HG03520 (cell line): Measurements from ENCODE around the gene ADGRD1.

Experiments used
- ATAC-seq: cut with Tn5 transposase; IDR thresholded peaks from one replicate; pipeline ENCODE4 v1.9.1; 2021; ENCODE audit warnings: mild to moderate bottlenecking, moderate library complexity; ENCODE audit not compliant: unreplicated experiment

Gene ADGRD1

GRCh38 chr12:131130311-131130911 lies 176.7 kb downstream of the ADGRD1 start:
- no peak for ATAC-seq

DNA sequence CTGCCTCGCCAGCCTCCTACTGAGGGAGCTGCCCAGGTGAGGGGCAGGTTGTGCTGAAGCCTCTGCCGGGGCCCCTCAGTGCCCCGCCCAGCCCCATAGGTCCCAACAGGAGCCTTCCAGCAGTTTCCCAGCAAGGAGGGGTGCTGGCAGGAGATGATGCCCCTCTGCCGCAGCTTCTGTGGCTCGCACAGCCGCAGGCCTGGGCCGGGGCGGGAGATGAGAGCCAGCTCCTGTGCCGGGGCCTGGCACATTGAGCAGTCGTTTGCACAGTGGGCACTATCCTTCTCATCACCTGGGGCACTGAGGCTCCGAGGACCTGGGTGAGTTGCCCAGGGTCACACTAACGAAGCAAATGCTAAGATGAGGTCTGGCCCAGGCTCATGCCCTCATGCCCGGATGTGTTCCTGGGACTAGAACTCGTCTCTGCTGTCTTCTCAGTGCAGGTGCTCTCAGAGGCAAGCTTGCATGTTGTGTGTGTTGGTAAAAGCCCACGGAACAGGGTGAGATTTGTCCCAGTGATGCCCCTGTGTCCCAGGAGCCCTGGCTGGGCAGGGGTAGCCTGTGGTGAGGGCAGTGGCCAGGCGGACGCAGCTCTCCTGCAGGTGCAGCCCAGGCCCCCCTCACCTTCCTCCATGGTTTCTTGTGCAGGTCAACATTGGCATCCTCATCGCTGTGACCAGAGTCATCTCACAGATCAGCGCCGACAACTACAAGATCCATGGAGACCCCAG lies 177.5 kb downstream of the ADGRD1 start:
- ATAC-seq, result no peak

DNA sequence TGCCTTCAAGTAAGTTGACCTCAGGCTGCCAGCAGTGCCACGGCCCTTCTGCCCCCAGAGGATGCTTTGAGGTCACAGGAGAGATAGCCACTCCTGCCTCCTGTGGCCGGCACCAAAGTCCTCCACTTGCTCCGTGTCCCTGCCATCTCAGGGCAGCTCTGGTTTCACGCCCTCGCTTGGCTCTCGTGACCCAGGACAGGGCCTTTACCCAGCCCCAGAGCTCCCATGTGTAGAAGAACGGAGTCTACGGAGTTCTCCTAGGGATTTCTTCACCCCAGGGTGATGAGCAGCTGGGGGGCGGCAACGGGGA lies 178.1 kb downstream of the ADGRD1 start:
- no peak for ATAC-seq

GRCh38 chr12:131132118-131132892 lies 178.6 kb downstream of the ADGRD1 start:
- peak; percentile 68 for ATAC-seq

DNA sequence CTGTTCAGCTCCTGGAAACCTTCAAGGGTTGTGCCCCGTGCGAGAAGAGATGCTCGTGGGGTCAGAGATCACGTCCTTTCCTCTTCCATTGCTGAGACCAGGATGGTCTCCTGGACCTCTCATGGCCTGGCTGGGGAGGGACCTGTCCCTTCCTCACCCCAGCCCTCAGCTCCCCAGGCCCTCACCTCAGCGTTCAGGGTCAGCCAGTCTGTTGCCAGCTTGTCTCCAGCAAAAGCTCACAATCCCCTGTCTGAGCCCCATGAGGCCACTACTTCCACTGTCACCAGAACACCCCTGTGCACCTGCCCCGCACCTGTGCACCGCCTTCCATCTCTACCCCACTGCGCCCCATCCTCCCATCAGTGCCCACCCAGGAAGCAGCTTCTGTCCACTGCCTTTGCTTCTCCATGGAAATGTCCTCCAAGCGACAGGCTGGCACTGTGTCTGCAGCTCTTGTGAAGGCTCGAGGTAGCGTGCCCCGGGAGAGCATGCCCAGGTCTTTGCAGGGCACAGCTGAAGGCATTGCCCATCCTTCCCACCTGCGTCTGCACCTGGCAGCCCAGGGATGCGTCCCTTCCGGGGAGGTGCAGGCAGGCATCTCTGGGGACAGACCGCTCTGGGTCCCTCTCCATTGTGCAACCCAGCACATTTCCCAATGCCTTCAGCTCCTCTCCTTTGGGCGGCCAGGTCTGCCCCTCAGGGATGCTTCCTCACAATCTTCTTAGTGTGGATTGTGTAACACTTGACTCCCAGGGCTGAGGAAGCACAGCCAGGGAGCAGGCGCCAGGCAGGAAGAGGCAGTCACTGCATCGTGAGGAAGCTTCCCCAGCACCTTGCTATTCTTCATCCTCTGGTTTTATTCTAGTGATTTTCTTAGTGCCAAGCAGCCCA lies 179.6 kb downstream of the ADGRD1 start:
- no peak for ATAC-seq

- ATAC-seq, result no peak
Measured at GRCh38 chr12:131133994-131134393, 180.3 kb downstream of the ADGRD1 start.

- no peak for ATAC-seq
Measured at GRCh38 chr12:131134523-131135310, 181.0 kb downstream of the ADGRD1 start.

DNA sequence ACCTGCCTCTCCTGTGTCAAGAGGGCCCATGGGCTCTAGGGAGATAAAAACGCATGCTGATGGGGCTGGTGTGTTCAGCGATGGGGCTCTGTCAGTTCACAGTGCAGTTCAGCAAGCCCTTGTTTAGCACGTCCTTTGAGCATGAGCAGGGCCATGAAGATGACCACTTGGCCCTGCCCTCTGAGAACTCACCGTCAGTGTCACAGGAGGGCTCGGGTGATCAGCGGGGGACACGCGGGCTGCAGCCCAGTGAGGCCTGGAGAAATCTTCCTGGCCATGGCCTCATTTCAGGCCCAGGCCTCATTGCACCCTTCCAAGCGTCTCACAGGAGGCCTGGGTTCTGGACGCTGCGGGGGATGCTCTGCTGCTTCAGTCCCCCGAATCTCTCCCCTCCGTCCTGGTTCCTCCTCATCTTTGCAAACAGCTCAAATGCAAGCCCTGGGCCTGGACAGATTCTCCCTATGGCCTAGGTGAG lies 181.6 kb downstream of the ADGRD1 start:
- ATAC-seq, result no peak

GRCh38 chr12:131135786-131136538 lies 182.3 kb downstream of the ADGRD1 start:
- ATAC-seq, result no peak

GRCh38 chr12:131136539-131136872 lies 182.8 kb downstream of the ADGRD1 start:
- ATAC-seq, result no peak

- ATAC-seq, result no peak
Measured at GRCh38 chr12:131137009-131137835, 183.5 kb downstream of the ADGRD1 start.

- ATAC-seq, result no peak
Measured at GRCh38 chr12:131137836-131138637, 184.3 kb downstream of the ADGRD1 start.

- ATAC-seq, result no peak
Measured at GRCh38 chr12:131138638-131139362, 185.1 kb downstream of the ADGRD1 start.

DNA sequence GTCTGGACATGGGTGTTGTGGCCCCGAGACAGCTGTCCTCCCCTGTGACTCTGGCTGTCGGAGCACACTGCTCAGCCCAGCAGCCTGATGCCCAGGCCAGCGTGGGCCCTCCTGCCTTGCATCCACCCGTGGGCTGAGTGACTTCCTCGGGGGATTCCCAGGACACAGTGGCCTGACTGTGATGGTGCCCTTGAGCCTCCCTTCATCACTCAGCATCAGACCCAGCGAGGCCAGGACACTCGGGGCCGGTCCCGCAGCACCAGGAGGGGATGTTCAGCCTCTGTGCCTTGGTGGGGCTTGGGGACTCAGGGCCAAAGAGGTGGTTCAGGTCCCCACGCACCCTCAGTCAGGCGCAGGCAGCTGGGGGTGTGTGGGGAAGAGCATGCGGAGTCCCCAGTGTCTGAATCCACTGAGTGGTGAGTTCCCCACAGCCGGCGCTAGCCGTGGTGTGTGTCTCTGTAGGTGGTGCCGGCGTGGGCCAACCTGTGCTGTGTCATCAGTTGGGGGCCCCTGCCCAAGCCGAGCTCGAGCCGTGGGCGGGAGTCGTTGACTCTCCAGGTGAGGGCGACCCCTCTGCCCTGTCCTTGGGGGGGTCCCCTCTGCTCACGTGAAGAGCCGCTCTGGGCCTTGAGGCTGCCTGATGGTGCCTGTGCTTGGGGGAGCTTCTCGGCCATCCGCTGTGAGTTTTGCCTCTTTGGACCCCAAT lies 185.8 kb downstream of the ADGRD1 start:
- no peak for ATAC-seq

DNA sequence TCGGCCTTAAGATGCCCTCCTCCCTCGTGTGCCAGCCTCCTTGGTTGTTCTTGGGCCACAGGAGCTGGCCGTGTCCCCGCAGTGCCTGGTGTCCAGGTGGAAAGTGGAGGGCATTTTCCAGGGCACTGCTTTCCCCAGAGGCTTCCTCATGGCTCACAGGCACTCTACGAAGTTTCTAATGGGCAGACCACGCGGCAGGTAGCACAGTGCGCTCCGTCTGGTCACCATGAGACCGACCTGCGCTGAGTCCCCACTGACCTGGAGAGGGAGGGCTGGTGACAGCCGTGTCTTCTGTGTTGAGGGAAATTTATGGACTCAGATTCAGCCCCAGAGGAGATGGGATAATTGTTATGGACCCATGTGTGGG lies 186.3 kb downstream of the ADGRD1 start:
- no peak for ATAC-seq

GRCh38 chr12:131140697-131141096 lies 187.0 kb downstream of the ADGRD1 start:
- ATAC-seq, result no peak

- no peak for ATAC-seq
Measured at GRCh38 chr12:131141514-131141913, 187.8 kb downstream of the ADGRD1 start.
